Muscle layer of duodenum (tissue), 2 donors: Measurements from ENCODE around the gene SQSTM1.
A peak's percentile ranks its signal among the peaks of the same experiment; 100 is the strongest.

Experiments used
- H3K27ac ChIP-seq: one replicate; pipeline ENCODE4 v1.7.0; 2013; ENCODE audit warnings: mild to moderate bottlenecking, low read length
- H3K27me3 ChIP-seq: one replicate; pipeline ENCODE4 v1.7.0; 2013; ENCODE audit warnings: low read depth, mild to moderate bottlenecking, control low read depth, low read length
- H3K36me3 ChIP-seq, 2 donors: one replicate each; pipeline ENCODE4 v1.7.0; 2013; ENCODE audit warnings: low read length in 2 of 2, control low read depth in 1 of 2, mild to moderate bottlenecking in 1 of 2; ENCODE audit not compliant: insufficient read depth in 2 of 2, control insufficient read depth in 1 of 2
- H3K4me1 ChIP-seq, 2 donors: one replicate each; pipeline ENCODE4 v1.7.0; 2013; ENCODE audit warnings: low read length in 2 of 2, mild to moderate bottlenecking in 2 of 2, control low read depth in 1 of 2, moderate library complexity in 1 of 2; ENCODE audit not compliant: insufficient read depth in 2 of 2, control insufficient read depth in 1 of 2
- H3K4me3 ChIP-seq, 2 donors: one replicate each; pipeline ENCODE4 v1.7.0; 2013; ENCODE audit warnings: low read length in 2 of 2, low read depth in 1 of 2, mild to moderate bottlenecking in 1 of 2
- H3K9me3 ChIP-seq, 2 donors: one replicate each; pipeline ENCODE4 v1.7.0; 2013; ENCODE audit warnings: low read length in 2 of 2, control low read depth in 1 of 2, mild to moderate bottlenecking in 1 of 2; ENCODE audit not compliant: control insufficient read depth in 1 of 2
- donor health status: healthy.

SQSTM1 gene

GRCh38 chr5:179821298-179822058 lies 773 bp downstream of the SQSTM1 start:
- Histone ChIP-seq H3K4me3 (peak overlapping the region; percentile 58 to 91), H3K36me3 (peaks cover 38 to 70% of the 10 kb centered on the region in 2 donors), H3K27ac (peak overlapping the region; percentile 89), H3K27me3 (no peaks in the 10 kb centered on the region), H3K9me3 (no peaks in the 10 kb centered on the region), H3K4me1 (peaks cover 22 to 76% of the 10 kb centered on the region in 2 donors)

GRCh38 chr5:179822059-179822432 lies 1.3 kb downstream of the SQSTM1 start:
- Histone ChIP-seq H3K9me3 (no peaks in the 10 kb centered on the region), H3K4me1 (peaks cover 25 to 74% of the 10 kb centered on the region in 2 donors), H3K36me3 (peaks cover 44 to 76% of the 10 kb centered on the region in 2 donors), H3K27ac (peak overlapping the region; percentile 89), H3K4me3 (peak overlapping the region; percentile 58 to 91), H3K27me3 (no peaks in the 10 kb centered on the region)

- Histone ChIP-seq H3K4me1 (peaks cover 25 to 70% of the 10 kb centered on the region in 2 donors), H3K36me3 (peaks cover 47 to 80% of the 10 kb centered on the region in 2 donors), H3K27me3 (no peaks in the 10 kb centered on the region), H3K27ac (peak overlapping the region; percentile 89), H3K4me3 (peak overlapping the region; percentile 58 to 91), H3K9me3 (no peaks in the 10 kb centered on the region)
Measured at GRCh38 chr5:179822444-179822990, 1.8 kb downstream of the SQSTM1 start.

GRCh38 chr5:179823937-179824744 lies 3.4 kb downstream of the SQSTM1 start:
- H3K9me3 ChIP-seq = no peaks in the 10 kb centered on the region
- peaks cover 25 to 57% of the 10 kb centered on the region in 2 donors for H3K4me1 ChIP-seq
- H3K4me3 ChIP-seq = peak overlapping the region in 1 of 2 donors; percentile 91
- no peaks in the 10 kb centered on the region for H3K27me3 ChIP-seq
- H3K36me3 ChIP-seq = peaks cover 59 to 94% of the 10 kb centered on the region in 2 donors
- H3K27ac ChIP-seq = no peak overlapping the region

- H3K36me3 ChIP-seq = peaks cover 65 to 94% of the 10 kb centered on the region in 2 donors
- H3K4me3 ChIP-seq = peak overlapping the region in 1 of 2 donors; percentile 91
- H3K27me3 ChIP-seq = no peaks in the 10 kb centered on the region
- H3K4me1 ChIP-seq = peaks cover 21 to 52% of the 10 kb centered on the region in 2 donors
- no peaks in the 10 kb centered on the region for H3K9me3 ChIP-seq
- H3K27ac ChIP-seq = no peak overlapping the region
Measured at GRCh38 chr5:179824745-179825112, 4.0 kb downstream of the SQSTM1 start.

- Histone ChIP-seq H3K27ac (no peak overlapping the region), H3K27me3 (no peaks in the 10 kb centered on the region), H3K4me3 (no peak overlapping the region), H3K9me3 (no peaks in the 10 kb centered on the region), H3K4me1 (peaks cover 14 to 43% of the 10 kb centered on the region in 2 donors), H3K36me3 (peaks cover 71 to 95% of the 10 kb centered on the region in 2 donors)
Measured at GRCh38 chr5:179825655-179826182, 5.0 kb downstream of the SQSTM1 start.

- no peak overlapping the region for H3K27ac ChIP-seq
- H3K4me1 ChIP-seq = peaks cover 6 to 34% of the 10 kb centered on the region in 2 donors
- no peak overlapping the region for H3K4me3 ChIP-seq
- peaks cover 79 to 96% of the 10 kb centered on the region in 2 donors for H3K36me3 ChIP-seq
- no peaks in the 10 kb centered on the region for H3K9me3 ChIP-seq
- H3K27me3 ChIP-seq = no peaks in the 10 kb centered on the region
Measured at GRCh38 chr5:179827680-179828079, 7.0 kb downstream of the SQSTM1 start.

- Histone ChIP-seq H3K27me3 (no peaks in the 10 kb centered on the region), H3K4me1 (peaks cover 4 to 22% of the 10 kb centered on the region in 2 donors), H3K4me3 (no peak overlapping the region), H3K36me3 (peaks cover 82 to 97% of the 10 kb centered on the region in 2 donors), H3K9me3 (no peaks in the 10 kb centered on the region), H3K27ac (no peak overlapping the region)
Measured at GRCh38 chr5:179828756-179829421, 8.2 kb downstream of the SQSTM1 start.

- no peaks in the 10 kb centered on the region for H3K9me3 ChIP-seq
- no peak overlapping the region for H3K4me3 ChIP-seq
- H3K36me3 ChIP-seq = peaks cover 75 to 89% of the 10 kb centered on the region in 2 donors
- H3K27ac ChIP-seq = no peak overlapping the region
- peaks cover 4 to 12% of the 10 kb centered on the region in 2 donors for H3K4me1 ChIP-seq
- H3K27me3 ChIP-seq = no peaks in the 10 kb centered on the region
Measured at GRCh38 chr5:179829732-179830435, 9.2 kb downstream of the SQSTM1 start.

GRCh38 chr5:179830818-179831468 lies 10.2 kb downstream of the SQSTM1 start:
- no peaks in the 10 kb centered on the region for H3K27me3 ChIP-seq
- H3K27ac ChIP-seq = no peak overlapping the region
- H3K36me3 ChIP-seq = peaks cover 67 to 85% of the 10 kb centered on the region in 2 donors
- H3K4me1 ChIP-seq = peaks cover 3 to 4% of the 10 kb centered on the region in 2 donors
- no peak overlapping the region for H3K4me3 ChIP-seq
- H3K9me3 ChIP-seq = no peaks in the 10 kb centered on the region
